GF-D8 (cell line): ENCODE measurements around the gene NBAS.

Source experiments
- DNase-seq: peaks from one replicate; lab custom pipeline; 2025; lab: John Stamatoyannopoulos, UW

The NBAS gene

GRCh38 chr2:15205562-15205961 lies 355.6 kb downstream of the NBAS start:
- peak; percentile 2 for DNase-seq

GRCh38 chr2:15201009-15201408 lies 360.1 kb downstream of the NBAS start:
- DNase-seq: no peak

GRCh38 chr2:15200581-15200980 lies 360.6 kb downstream of the NBAS start:
- no peak for DNase-seq

DNA sequence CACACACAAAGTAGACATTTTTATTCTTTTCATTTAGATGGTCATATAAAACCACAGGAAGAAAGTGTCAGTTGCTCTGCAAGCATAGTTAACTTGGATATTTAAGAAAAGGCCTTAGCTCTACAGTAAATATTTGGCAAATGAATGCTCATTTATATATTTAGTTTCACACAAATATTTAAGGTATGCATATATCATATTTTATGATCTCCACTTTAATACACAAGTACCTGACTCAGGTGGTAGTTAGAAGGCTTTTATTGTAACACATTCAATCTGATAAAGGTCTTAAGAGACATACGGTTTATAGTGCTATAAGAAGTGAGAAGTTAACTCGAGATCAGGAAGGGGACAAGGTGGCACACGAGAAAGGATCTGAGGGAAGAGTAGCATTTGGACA lies 363.1 kb downstream of the NBAS start:
- no peak for DNase-seq

GRCh38 chr2:15195813-15196212 lies 365.3 kb downstream of the NBAS start:
- DNase-seq: no peak

- no peak for DNase-seq
These were observed 369.3 kb downstream of the NBAS start for GRCh38 chr2:15191789-15192188.

DNA sequence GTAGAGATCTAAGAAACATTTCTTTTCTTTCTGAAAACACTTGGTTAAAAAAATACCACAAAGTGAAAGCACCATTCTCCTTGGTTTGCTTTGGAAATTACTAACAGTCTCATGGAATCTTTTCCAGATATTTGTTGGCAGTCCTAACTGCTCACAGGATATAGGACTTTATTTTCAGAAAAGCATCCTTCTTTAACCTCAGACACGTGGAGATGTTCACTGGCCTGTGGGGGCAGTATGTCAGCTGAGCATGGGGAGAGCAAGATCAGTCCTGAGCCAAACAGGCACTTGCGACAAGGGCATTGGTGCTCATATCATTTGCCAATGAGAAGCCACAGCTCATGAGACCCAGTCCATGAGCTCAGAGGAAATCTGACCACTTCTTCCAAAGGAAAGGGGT lies 371.9 kb downstream of the NBAS start:
- no peak for DNase-seq

- no peak for DNase-seq
These were observed 373.4 kb downstream of the NBAS start for GRCh38 chr2:15187702-15188101.

DNA sequence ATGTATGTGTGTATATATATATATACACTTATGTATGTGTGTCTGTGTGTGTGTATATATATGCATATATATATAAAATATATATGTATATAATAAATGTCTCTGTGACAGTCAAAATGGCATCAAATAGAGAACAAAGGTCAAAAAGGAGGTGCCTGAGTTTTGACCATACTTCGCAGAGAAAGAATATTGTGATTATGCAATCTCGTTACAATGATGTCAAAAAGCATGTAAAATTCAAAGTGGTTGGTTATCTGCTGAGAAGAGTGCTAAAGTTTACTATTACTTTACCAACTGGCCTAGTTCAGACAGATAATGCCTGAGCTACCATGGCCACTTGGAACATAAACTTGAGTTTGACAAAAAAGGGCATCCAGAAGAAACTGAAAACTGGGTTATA lies 375.0 kb downstream of the NBAS start:
- no peak for DNase-seq

GRCh38 chr2:15184491-15184890 lies 376.6 kb downstream of the NBAS start:
- DNase-seq: no peak

- DNase-seq: no peak
These were observed 378.9 kb downstream of the NBAS start for GRCh38 chr2:15182275-15182674.

DNA sequence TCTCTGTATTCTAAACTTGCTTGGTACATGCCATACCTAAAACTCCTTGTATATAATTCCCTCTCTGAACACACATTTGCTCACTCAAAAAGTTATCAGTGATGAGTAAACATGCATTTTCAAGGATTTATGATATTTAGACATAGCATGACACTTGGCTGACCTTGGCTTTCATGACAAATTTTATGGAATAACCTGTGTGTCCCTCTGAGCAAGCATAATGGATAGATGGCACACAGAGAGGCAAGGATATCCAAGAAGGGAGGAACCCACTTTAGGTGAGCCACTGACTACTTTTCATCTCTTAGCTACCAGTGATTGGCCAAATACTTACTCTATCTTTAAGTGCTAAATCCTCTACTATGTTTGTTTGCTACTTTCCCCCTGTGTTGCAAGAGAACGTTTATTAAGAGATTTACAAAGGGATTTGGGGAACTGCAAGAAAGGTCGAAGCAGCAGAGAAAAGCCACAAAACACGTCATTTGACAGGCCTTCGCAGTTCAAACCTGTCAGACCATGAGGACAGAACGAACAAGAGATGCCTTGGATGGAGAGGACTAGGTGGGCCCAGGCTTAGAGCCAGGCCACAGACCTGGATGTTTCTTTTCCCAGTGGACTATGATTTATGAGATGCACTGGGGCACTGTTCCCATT lies 379.9 kb downstream of the NBAS start:
- DNase-seq: no peak

- no peak for DNase-seq
These were observed 380.8 kb downstream of the NBAS start for GRCh38 chr2:15180379-15180778.

GRCh38 chr2:15178946-15179345 lies 382.2 kb downstream of the NBAS start:
- DNase-seq: no peak

- no peak for DNase-seq
These were observed 384.0 kb downstream of the NBAS start for GRCh38 chr2:15177103-15177502.

- no peak for DNase-seq
These were observed 384.5 kb downstream of the NBAS start for GRCh38 chr2:15176604-15177003.

GRCh38 chr2:15174567-15174966 lies 386.6 kb downstream of the NBAS start:
- no peak for DNase-seq

GRCh38 chr2:15173501-15173900 lies 387.6 kb downstream of the NBAS start:
- no peak for DNase-seq

DNA sequence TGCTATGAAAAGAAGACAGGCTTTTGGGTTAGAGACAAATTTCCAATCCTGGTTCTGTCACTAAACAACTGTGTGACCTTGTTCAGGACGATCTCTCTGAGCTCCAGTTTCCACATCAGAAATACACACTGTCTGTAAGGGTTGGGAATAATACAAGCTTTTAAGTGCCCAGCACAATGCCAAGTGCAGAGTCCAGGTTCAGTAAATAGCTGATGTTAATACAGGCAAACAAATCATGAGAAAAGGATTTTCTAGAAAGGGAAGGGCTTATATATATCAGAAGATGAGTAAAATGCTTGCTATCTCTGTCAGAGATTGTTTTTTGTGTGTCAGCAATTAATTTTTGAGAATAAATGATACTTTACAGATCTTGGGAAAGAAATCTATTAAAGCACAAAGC lies 388.3 kb downstream of the NBAS start:
- no peak for DNase-seq

DNA sequence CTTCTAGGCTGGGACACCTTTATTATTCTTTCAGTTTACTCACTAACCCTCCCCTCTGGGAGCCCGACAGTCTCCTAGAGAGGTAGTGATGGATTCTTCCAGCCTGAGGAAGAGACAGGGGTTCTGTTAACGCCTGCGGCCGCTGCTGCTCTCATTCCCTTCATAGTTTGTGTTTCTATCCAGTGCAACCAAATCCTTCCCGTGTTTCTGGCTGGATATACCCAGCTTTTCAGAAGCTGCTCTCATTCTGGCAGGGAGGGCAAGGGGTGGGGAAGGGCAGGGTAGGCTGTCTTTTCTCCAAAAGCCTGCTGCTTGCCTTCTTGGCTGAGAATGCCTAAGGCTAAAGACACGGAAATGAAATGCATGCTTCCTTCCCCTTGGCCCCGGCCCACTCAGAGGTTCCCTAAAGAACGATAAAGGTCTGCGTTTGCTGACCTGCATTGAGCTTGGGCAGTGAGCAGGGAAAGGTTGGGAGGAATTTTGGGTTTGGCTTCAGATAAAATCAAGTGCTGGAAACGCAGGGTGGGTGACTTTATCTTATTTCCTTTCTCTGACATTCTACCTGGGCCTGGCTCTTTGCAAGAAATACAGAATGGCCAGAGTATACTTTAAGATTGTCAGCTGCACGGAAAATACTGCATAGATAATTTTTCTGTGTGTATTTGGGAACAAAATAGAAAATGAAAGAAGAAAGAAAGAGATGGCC lies 390.9 kb downstream of the NBAS start:
- no peak for DNase-seq

GRCh38 chr2:15169326-15170069 lies 391.6 kb downstream of the NBAS start:
- DNase-seq: no peak

DNA sequence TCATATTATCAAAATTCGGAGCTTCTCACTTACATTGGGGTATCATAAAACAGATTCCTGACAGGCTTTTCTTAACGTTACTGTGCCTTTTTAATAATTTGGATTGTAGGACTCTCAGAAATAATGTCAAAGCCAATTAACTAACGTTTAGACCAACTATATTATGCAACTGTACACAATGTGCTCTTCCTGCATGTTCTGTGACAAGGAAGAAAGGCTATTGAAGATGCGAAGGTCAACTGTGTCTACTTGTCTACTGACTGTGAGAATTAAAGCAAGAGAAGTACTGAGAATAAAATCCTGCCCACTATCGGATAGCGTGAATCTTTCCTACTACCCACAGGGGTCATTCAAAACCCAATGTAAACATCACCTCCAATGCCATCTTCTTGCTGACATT lies 393.0 kb downstream of the NBAS start:
- no peak for DNase-seq

- no peak for DNase-seq
These were observed 394.3 kb downstream of the NBAS start for GRCh38 chr2:15166878-15167277.
